NCI-H2196 treated with DMSO at 0.1 percent for 48 hours (cell line): ENCODE results near the gene LRRK1.

Experiments used
- DNase-seq: peaks from one replicate; lab custom pipeline; 2025; ENCODE audit not compliant: unreplicated experiment; lab: John Stamatoyannopoulos, UW

The LRRK1 gene

GRCh38 chr15:100932676-100933348 lies 13.7 kb downstream of the LRRK1 start:
- no peak for DNase-seq

- DNase-seq, result no peak
These were observed 15.0 kb downstream of the LRRK1 start for GRCh38 chr15:100934166-100934565.

- no peak for DNase-seq
These were observed 15.6 kb downstream of the LRRK1 start for GRCh38 chr15:100934726-100935125.

- DNase-seq, result no peak
These were observed 18.0 kb downstream of the LRRK1 start for GRCh38 chr15:100937171-100937570.

- no peak for DNase-seq
These were observed 20.6 kb downstream of the LRRK1 start for GRCh38 chr15:100939791-100940190.

- no peak for DNase-seq
These were observed 21.7 kb downstream of the LRRK1 start for GRCh38 chr15:100940767-100941379.

GRCh38 chr15:100941536-100941935 lies 22.4 kb downstream of the LRRK1 start:
- no peak for DNase-seq

GRCh38 chr15:100942656-100943425 lies 23.7 kb downstream of the LRRK1 start:
- DNase-seq, result no peak

GRCh38 chr15:100944244-100944895 lies 25.2 kb downstream of the LRRK1 start:
- no peak for DNase-seq

- no peak for DNase-seq
These were observed 25.8 kb downstream of the LRRK1 start for GRCh38 chr15:100944986-100945385.

- DNase-seq, result no peak
These were observed 28.7 kb downstream of the LRRK1 start for GRCh38 chr15:100947760-100948429.

GRCh38 chr15:100948430-100948762 lies 29.2 kb downstream of the LRRK1 start:
- no peak for DNase-seq

- DNase-seq, result no peak
These were observed 30.5 kb downstream of the LRRK1 start for GRCh38 chr15:100949691-100950090.

GRCh38 chr15:100951965-100952364 lies 32.8 kb downstream of the LRRK1 start:
- no peak for DNase-seq

- DNase-seq, result no peak
These were observed 33.4 kb downstream of the LRRK1 start for GRCh38 chr15:100952566-100952965.

- no peak for DNase-seq
These were observed 39.3 kb downstream of the LRRK1 start for GRCh38 chr15:100958326-100959065.

- no peak for DNase-seq
These were observed 40.2 kb downstream of the LRRK1 start for GRCh38 chr15:100959066-100960050.

GRCh38 chr15:100966997-100967396 lies 47.8 kb downstream of the LRRK1 start:
- no peak for DNase-seq
